Globus pallidus (tissue), 1 donor: ENCODE measurements around the gene SYCE3.
"Not testable (repeated sequence)": the region's sequence is repeated elsewhere in the genome, so short reads cannot be mapped to it uniquely, and the experiment has no call there.

Experiments used
- DNase-seq: peaks from one replicate; pipeline ENCODE4 v3.0.0-alpha.2; 2015; ENCODE audit warnings: low spot score

Gene SYCE3, protein sequence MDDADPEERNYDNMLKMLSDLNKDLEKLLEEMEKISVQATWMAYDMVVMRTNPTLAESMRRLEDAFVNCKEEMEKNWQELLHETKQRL

DNA sequence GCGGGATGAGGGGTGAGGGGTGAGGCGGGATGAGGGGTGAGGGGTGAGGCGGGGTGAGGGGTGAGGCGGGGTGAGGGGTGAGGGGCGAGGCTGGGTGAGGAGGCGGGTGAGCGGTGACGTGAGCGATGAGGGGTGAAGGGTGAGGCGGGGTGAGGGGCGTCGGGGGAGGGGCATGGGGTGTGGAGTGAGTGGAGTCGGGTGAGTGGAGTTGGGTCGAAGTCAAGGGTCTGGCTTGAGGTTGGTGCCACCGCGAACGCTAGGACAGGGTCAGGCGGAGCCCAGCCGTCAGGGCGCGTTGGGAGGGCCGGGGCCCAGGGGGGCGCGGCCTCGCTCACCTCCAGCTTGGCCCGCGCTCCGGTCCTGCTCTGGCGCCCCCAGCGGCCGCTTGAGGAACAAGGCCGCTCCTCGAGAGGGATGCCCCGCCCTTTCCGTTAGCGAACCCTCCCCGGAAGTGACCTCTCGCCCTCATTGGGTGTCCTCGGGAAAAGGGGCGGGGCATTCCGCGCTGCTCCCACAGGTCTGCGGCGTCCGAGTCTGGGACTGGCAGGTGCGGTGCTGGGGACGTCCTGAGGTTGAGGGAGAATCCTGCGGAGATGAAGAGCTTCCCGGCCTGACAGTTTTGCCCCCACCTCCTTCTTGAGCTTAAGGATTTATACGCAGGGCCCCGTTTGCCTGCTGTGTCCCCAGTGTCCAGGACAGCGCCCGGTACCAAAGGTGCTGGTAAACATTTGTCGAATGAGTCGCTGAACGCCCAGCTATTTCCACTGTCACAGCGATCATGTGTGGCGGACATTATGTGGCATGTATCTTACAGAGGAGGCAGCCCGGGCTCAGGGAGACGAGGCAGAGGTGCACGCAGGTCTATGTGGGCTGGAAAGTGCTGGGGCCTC lies at the start of gene SYCE3:
SYCE3 (minus strand) TSS at position 397 of the 890 bp plus-strand sequence. CDS start 6,514 bp downstream, outside the sequence.
- DNase-seq, result peak; percentile 92

DNA sequence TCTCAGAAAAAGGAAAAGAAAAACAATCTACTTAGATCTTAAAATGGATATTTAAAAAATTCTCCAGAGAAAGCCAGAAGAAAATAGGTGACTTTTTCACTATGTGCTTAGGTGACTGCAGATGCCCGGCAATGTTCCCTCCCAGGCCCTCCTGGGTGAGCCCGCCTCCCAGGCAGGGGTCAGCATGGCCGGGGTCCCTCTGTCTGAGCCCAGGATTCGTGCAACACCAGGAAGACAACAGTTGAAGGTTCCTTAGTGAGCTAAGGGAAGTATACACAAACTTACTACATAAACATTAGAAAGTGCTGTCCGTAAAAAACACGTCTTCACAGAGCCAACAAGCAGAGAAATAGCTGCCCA lies 49.4 kb upstream of the SYCE3 start:
- DNase-seq, result no peak

DNA sequence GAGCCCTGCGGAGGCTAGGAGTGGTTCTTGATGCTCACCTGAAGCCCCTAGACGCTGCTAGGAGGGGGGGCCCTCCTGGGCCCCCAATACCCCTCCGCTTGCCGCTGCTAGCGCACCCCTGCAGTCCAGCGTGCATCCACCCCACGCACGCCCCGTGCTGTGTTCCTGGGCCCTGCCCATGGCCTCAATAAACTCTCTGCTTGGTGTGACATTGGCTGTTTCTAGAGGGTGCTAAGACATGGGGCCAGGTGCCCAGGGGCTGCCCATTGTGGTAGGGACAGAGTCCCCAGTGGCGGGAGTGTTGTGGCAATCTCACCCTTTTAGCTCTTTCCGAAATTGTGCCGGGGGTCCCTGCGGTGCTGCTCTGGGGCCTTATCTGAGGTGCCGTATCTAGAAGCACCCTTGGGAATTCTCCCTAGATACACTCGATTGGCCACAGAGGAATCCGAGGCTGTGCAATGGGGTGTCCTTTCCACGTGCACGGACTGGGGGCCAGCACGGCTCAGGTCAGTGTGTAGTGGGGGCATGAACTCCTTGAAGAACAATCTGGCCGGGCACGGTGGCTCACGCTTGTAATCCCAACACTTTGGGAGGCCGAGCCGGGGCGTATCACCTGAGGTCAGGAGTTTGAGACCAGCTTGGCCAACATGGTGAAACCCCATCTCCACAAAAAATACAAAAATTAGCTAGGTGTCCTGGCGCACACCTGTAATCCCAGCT lies 48.8 kb upstream of the SYCE3 start:
- DNase-seq, result no peak

DNA sequence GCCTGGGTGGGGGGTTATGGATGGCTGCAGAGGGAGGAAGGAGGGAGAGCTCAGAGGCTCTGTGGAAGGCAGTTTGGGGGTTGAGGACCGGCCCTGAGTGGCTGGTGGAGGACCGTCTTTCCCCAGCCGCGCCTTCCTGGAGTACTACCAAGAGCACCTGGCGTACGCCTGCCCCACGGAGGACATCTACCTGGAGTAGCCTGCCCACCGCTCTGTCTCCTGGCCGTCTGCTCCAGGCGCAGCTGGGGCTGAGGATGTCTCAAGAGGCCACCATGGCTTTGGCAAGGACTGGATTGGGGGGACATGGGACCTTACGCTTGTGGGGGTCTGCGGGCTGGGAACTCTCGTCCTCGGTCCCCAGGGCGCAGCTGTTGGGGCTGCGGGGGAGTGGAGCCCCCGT lies 47.9 kb upstream of the SYCE3 start:
- DNase-seq, result no peak

DNA sequence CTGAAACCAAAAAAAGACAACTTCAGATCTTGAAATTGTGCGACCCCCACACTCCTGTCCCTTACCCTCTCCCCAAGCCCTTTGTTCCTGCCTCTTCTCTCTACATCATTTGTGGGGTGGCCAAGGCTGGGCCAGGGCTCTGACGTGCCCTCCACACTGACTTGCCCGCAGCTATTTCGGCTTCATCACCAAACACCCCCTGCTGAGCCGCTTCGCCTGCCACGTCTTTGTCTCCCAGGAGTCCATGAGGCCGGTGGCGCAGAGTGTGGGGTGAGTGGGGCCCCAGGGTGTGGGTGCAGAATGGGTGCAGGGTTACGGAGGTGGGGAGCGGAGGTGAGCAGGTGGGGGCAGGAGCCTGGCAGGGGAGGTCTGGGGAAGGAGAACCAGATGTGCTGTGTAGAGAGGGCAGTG lies 47.3 kb upstream of the SYCE3 start:
- DNase-seq, result no peak

DNA sequence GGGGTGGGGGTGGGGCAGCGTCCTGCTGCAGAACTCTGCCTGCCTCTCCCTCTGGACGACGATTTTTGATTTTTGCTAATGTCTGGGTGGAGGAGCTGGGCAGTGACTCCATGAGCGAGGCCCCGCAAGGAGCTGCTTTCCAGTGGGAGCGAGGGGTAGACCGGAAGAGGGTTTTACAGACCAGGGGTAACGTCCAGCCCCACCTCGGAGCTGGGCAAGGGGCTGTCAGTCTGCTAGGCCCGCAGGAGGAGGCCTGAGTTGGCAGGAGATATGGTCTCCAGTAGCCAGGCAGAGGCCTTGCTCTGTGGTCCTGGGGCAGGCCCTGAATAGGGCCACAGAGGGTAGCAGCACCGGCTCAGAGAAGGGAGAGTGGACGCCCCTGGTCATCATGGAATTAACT lies 46.9 kb upstream of the SYCE3 start:
- no peak for DNase-seq

DNA sequence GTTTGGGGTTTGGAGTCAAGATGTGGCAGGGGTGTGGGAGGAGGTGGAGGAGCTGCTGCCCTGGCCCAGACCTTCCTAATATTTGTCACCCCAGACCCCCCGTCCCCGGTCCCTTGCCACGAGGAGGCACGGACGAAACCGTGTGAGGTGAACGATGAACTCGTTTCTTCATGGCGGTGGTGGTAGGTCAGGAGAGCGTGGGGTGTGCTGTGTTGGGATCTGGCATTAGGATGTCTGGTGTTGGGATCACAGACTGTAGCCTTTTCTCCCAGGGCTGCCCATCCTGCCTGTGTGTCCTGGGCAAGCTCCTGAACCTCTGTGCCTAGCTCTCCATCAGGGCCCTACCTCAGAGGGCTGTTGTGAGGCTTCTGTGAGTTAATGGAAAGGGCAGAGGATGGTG lies 46.3 kb upstream of the SYCE3 start:
- no peak for DNase-seq

DNA sequence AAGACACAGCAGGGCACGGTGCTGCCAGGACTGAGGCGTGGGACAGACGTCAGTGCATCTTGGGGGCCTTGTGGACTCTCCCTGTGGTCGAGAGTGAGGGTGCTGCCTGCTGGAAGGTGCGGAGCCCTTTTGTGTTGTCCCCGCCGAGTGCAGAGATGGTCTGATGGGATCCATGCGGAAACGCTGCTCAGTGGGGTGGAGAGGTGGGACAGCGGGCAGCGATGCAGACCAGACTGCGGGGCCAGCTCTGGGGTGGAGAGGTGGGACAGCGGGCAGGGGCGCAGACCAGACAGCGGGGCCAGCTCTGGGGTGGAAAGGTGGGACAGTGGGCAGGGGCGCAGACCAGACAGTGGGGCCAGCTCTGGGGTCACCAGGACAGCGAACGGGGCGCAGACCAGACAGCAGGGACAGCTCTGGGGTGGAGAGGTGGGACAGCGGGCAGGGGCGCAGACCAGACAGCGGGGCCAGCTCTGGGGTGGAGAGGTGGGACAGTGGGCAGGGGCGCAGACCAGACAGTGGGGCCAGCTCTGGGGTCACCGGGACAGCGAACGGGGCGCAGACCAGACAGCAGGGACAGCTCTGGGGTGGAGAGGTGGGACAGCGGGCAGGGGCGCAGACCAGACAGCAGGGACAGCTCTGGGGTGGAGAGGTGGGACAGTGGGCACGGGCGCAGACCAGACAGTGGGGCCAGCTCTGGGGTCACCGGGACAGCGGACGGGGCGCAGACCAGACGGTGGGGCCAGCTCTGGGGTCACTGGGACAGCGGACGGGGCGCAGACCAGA lies 45.5 kb upstream of the SYCE3 start:
- DNase-seq, result not testable (repeated sequence)

DNA sequence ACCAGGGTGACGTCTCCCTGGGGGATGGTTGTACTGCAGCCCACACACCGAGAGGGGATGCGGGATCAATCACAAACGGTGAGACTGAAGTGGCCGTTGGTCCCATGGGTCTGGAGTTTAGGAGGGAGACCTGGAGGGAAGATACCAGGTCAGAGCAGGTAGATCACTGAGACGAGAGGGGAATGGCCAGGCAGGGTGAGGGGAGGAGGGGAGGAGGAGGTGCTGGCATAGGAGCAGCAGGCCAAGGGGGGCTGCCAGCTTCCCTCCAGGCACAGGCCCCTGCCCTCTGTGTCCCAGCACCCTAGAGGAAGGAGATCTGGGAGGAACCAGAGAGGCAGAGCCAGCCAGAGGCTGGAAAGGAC lies 44.9 kb upstream of the SYCE3 start:
- no peak for DNase-seq

DNA sequence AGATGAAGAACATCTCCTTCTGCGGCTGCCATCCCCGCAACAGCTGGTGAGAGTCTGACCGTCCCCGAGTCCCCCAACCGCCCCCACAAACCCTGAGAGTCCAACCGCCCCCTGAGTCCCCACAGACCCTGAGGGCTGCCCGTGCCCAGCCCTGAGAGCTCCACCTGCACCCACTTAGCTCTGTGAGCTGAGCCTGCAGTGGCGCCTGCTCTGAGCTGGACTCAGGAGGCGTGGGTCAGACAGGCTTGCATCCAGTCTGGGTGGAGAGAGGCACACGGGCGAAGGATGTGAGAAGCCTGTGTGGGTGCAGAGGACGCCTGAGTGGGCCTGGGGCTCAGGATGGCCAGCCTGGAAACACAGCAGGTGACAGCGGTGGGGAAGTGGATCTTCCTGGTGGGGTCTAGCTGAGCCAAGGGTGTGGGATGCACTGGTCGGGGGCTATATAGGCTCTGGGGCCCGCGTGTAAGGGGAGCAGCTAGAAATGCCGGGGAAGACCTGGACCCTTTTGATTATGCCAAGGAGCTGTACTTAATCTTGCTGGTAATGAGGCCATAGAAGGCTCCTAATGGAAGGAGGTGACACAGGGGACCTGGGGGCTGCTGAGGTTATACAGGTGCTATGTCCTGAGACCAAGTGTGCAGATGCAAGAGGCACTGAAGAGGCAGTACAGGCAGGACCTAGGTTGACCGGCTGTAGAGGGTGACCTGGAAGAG lies 44.4 kb upstream of the SYCE3 start:
- DNase-seq, result no peak

DNA sequence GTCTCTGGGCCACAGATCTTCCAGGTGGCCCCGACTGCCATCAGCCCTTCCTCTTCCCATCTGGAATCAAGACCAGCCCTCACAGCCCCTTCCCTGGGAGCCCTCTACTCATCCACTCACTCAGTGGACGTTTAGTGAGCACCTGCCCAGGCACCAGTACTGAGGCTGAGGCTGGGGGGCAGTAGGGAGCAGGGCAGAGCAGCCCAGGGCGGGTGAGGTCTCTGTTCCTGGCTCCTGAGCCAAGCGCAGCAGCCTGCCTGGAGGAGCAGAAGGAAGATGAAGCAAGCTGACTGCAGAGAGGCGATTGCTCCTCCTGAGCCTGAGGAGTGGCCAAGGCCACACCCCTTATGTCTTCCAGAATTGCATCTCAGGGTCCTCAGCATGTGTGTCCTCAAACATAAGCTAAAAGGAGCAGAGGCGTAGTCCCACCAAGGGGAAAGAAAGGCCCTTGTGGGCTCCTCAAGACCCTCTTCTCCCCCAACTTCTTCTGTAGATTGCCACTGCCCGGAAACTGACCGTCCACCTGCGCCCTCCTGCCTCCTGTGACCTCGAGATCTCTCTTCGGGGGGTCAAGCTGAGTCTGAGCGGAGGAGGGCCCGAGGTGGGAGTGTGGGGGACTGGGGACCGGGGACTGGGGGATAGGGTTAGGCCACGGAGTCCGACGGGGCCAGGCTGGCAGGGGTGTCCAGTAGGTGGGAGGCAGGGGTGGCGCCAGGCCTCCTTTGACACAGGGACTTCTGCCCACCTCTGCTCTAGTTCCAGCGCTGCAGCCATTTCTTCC lies 43.6 kb upstream of the SYCE3 start:
- DNase-seq, result no peak

DNA sequence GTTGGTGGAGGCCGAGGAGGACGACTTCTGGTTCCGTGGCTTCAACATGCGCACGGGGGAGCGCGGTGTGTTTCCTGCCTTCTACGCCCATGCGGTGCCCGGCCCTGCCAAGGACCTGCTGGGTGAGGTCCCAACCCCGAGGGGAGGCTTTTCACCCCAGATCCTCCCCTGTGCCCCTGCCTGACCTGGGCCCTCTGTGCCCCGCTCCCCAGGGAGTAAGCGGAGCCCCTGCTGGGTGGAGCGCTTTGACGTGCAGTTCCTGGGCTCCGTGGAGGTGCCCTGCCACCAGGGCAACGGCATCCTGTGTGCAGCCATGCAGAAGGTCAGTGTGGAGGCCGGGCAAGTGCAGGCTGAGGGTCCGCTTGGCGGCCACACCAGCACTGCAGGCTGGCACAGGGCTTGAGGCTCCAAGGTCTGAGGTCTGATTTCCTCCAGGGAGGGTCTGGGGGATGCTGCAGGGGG lies 42.9 kb upstream of the SYCE3 start:
- DNase-seq, result no peak

DNA sequence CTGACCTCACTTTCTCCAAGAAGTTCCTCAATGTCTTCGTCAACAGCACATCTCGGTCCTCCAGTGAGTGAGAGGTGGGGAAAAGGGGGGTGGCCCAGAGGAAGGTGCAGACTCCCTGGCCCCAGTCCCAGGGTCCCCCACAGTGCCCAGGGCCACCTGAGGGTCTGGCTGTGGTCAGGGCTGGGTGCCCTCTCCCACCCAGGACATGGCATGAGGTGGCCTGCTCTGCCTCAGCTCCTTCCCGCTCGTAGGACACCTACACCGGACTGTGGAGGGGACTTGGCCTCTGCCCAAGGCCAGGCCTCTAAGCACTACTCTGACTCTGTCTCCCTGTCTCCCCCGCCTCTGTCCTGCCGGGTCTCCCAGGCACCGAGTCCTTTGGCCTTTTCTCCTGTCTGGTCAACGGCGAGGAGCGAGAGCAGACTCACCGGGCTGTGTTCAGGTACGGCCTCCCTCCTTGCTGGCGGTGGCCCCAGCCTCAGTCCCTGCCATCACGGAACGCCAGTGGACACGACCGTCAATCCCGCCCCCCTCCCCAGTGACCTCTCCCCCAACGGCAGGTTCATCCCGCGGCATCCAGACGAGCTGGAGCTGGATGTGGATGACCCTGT lies 42.4 kb upstream of the SYCE3 start:
- no peak for DNase-seq

DNA sequence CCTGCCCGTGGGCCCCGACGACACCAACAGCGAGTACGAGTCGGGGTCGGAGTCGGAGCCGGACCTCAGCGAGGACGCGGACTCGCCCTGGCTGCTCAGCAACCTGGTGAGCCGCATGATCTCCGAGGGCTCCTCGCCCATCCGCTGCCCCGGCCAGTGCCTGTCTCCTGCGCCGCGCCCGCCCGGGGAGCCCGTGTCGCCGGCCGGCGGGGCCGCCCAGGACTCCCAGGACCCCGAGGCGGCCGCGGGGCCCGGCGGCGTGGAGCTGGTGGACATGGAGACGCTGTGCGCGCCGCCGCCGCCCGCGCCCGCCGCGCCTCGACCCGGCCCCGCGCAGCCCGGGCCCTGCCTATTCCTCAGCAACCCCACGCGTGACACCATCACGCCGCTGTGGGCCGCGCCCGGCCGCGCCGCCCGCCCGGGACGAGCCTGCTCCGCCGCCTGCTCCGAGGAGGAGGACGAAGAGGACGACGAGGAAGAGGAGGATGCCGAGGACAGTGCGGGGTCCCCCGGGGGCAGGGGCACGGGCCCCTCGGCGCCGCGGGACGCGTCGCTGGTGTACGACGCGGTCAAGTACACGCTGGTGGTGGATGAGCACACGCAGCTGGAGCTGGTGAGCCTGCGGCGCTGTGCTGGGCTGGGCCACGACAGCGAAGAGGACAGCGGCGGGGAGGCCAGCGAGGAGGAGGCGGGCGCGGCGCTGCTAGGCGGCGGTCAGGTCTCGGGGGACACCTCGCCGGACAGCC lies 41.7 kb upstream of the SYCE3 start:
- no peak for DNase-seq

DNA sequence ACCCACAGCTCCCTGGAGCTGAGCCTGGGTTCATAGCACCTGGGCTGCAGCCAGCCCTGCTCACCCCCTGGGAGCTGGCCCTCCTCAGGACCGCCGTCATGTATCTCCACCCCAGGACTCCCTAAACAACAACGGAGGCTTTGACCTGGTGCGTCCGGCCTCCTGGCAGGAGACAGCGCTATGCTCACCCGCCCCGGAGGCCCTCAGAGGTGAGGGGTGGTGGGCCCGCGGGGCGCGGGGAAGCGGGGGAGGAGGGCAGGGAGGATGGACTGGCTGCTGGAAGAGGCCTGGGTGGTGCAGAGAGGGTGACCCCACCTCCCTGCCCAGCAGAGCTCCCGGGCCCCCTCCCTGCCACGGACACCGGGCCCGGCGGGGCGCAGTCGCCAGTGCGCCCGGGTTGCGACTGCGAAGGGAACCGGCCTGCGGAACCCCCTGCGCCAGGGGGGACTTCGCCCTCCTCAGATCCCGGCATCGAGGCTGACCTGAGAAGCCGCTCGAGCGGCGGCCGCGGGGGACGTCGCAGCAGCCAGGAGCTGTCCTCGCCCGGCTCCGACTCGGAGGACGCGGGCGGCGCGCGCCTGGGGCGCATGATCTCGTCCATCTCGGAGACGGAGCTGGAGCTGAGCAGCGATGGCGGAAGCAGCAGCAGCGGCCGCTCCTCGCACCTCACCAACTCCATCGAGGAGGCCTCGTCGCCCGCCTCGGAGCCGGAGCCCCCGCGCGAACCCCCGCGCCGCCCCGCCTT lies 41.0 kb upstream of the SYCE3 start:
- DNase-seq, result no peak

DNA sequence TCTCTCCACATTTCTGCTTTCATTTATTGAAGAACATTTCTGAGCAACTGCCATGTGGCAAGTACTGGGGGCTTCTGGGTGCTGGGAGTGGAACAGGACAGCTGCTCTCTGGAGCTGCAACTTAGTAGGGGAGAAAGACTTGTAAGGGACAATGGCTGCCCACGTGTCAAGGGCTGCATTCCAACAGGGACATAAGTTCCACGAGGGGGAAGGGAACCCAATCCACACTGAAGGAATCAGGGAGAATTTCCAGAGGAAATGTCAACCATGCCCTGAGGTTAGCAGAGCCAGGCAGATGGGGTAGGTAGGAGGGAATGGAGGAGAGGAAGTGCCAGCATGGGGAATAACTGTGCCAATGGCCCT lies 39.6 kb upstream of the SYCE3 start:
- DNase-seq, result no peak

DNA sequence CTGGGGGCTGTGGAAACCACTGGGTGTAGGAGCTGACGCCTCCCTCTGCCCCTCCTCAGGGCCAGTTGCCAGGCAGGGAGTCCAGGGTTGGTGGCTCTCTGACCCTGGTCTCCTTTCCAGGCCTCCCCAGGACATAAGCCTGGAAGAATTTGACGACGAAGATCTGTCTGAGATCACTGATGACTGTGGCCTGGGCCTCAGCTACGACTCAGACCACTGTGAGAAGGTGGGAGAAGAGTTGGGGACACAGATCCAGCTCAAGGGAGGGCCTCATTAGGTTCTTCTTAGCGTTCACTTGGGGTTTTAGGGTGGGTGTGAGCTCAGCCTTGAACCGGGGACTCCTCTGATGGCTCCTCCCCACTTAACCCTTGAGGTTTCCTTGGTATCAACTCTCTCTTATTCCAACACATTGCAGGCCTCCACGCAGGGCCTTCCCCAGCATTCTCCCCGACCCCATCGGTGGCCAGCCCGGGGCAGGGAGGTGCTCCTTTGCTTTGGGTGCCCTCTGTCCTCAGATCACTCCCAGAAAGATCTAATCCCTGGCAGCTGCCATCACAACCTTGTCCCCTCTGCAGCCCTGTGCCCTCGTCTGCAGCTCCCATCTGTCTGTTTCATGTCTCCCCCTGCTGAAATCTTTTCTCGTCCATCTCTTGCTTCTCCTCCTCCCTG lies 39.1 kb upstream of the SYCE3 start:
- DNase-seq, result no peak

DNA sequence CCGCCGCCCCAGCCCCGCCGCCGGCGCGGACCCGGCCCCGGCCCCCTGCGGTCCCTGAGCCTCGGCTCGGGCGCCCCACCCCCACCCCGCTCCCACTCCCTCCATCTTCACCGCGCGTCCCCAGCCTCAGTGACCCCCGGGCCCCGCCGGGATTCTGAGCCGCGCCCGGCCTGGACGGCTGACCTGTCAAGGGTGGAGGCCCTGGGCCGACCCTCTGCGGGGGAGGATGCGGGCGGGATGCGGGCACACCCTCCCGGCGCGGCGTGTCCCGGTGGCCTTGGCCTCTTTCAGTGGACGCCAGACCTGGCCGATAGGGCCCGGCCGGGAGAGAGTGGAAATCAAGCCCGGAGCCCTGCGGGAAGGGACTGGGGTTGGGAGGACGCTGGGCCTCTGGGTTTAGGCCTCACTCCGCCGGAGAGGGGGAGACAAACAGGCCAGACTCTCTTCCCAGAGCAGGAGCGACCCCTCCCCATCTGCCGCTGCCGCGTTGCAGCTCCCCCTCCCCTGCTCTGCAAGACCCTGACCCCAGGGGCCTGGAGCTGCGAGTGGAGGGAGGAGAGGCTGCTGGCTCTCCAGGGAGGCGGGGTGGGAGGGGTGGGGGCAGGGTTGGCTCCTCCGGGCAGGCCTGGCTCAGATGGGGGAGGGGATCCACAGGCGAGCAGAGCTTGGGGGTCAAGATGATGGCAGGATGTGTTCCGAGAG lies 38.4 kb upstream of the SYCE3 start:
- DNase-seq, result no peak
